Measurements from ENCODE around the gene VSTM2L. TPM values are rescaled to one million over a fixed set of nuclear protein-coding genes. Genes with fewer than 3 reads are reported as not detected.

VSTM2L gene
- total and polyA plus RNA-seq, 4 donors: 8.0 to 71.6 (median 31.4) TPM

DNA sequence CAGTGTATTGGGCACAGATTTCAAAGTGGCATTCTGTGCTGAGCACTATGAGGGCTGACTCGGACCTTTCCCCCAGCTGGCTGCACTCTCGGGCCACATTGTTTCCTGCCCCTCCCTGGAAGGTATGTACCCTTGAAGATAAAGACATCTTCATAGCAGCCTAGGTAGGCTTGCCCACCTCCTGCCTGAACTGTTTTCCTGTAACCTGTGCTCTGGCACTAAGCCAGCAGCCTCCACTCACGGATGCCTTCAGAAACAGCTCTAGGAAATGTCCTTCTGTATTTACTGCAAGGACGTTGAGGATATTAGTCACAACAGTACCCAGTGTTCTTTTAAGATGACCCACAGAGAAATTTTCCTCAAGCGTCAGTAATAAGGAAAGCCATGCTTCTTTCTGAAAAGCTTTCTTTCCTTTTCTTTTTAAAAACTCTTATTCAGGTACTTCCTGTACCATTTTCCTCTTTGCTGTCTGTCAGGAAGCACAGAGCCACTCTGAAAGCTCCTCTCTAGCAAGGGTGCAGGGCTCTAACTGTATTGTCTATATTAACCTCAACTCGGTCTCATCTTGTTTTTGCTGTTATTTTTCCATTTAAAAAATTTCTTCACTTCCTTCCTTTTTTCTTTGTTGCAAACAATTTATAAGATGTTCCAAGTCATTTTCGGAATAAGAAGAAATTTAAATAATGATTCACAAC lies 86.8 kb downstream of the VSTM2L start:
- Histone ChIP-seq H3K9ac (ENCODE audit: insufficient read depth in 1 of 2, low read length in 2 of 2) (no peak overlapping the region), H3K4me1 (ENCODE audit: control insufficient read depth in 5 of 5, insufficient read depth in 5 of 5, low read length in 5 of 5) (peaks cover 16 to 72% (median 57%) of the 10 kb centered on the region in 5 donors), H3K27me3 (ENCODE audit: control insufficient read depth in 3 of 3, insufficient read depth in 3 of 3, low read length in 2 of 3) (no peaks in the 10 kb centered on the region), H3K9me3 (ENCODE audit: control insufficient read depth in 4 of 4, insufficient read depth in 3 of 4, low read length in 3 of 4) (no peaks in the 10 kb centered on the region), H3K27ac (ENCODE audit: low read depth in 1 of 2, low read length in 1 of 2) (peak overlapping the region; percentile 56 to 89), H3K4me3 (no peak overlapping the region), H3K36me3 (ENCODE audit: control insufficient read depth in 4 of 4, insufficient read depth in 4 of 4, low read length in 4 of 4) (peaks cover 0 to 10% (median 4%) of the 10 kb centered on the region in 4 donors)
- WGBS, 2 donors: 43 to 53% methylated on average over 7 of the region's 7 CpGs
- no peak for DNase-seq
- no peak for ATAC-seq (ENCODE audit: insufficient read depth, low FRiP score)
- TF ChIP-seq, protein P1, sequence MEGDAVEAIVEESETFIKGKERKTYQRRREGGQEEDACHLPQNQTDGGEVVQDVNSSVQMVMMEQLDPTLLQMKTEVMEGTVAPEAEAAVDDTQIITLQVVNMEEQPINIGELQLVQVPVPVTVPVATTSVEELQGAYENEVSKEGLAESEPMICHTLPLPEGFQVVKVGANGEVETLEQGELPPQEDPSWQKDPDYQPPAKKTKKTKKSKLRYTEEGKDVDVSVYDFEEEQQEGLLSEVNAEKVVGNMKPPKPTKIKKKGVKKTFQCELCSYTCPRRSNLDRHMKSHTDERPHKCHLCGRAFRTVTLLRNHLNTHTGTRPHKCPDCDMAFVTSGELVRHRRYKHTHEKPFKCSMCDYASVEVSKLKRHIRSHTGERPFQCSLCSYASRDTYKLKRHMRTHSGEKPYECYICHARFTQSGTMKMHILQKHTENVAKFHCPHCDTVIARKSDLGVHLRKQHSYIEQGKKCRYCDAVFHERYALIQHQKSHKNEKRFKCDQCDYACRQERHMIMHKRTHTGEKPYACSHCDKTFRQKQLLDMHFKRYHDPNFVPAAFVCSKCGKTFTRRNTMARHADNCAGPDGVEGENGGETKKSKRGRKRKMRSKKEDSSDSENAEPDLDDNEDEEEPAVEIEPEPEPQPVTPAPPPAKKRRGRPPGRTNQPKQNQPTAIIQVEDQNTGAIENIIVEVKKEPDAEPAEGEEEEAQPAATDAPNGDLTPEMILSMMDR (IDR thresholded peaks at IDR 0.05; ENCODE audit: control extremely low read depth, extremely low read depth): no peak

DNA sequence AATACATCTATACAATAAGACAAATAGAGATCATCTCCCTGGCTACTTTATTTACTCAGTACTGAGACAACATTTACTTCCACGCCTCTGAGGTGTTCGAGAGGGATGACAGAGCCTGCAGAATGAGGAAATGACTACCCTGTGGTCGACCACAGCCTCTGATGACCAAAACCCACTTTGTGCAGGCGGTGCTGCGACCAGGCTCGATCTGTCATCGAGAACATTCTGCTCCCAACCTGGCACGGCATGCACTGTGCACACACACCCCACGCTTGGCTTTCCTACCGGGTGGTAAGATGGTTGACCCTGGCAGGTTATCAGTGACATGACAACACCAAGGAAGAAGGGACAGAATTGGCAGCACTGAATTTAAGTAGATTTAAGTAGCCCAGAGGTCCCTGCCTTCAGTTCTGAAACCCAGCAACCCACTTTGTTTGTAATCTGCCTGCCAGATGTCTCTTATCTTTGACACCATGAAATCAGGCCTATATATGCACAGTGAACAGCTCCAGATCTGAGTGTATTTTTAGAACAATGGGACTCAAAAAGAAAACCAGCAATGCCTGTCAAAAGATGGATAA lies 87.7 kb downstream of the VSTM2L start:
- peaks cover 16 to 72% (median 57%) of the 10 kb centered on the region in 5 donors for H3K4me1 ChIP-seq (ENCODE audit: control insufficient read depth in 5 of 5, insufficient read depth in 5 of 5, low read length in 5 of 5)
- TF ChIP-seq, protein P1 (IDR thresholded peaks at IDR 0.05; ENCODE audit: control extremely low read depth, extremely low read depth): no peak
- peaks cover 4 to 17% (median 9%) of the 10 kb centered on the region in 4 donors for H3K36me3 ChIP-seq (ENCODE audit: control insufficient read depth in 4 of 4, insufficient read depth in 4 of 4, low read length in 4 of 4)
- H3K4me3 ChIP-seq: no peak overlapping the region
- DNase-seq (peak; percentile 83 to 99 (median 98)), ATAC-seq (ENCODE audit: insufficient read depth, low FRiP score) (peak; percentile 47)
- no peaks in the 10 kb centered on the region for H3K27me3 ChIP-seq (ENCODE audit: control insufficient read depth in 3 of 3, insufficient read depth in 3 of 3, low read length in 2 of 3)
- 9 to 20% methylated on average over 10 of the region's 10 CpGs for WGBS, 2 donors
- H3K9me3 ChIP-seq (ENCODE audit: control insufficient read depth in 4 of 4, insufficient read depth in 3 of 4, low read length in 3 of 4): no peaks in the 10 kb centered on the region
- H3K27ac ChIP-seq (ENCODE audit: low read depth in 1 of 2, low read length in 1 of 2): peak overlapping the region; percentile 12 to 89
- no peak overlapping the region for H3K9ac ChIP-seq (ENCODE audit: insufficient read depth in 1 of 2, low read length in 2 of 2)

DNA sequence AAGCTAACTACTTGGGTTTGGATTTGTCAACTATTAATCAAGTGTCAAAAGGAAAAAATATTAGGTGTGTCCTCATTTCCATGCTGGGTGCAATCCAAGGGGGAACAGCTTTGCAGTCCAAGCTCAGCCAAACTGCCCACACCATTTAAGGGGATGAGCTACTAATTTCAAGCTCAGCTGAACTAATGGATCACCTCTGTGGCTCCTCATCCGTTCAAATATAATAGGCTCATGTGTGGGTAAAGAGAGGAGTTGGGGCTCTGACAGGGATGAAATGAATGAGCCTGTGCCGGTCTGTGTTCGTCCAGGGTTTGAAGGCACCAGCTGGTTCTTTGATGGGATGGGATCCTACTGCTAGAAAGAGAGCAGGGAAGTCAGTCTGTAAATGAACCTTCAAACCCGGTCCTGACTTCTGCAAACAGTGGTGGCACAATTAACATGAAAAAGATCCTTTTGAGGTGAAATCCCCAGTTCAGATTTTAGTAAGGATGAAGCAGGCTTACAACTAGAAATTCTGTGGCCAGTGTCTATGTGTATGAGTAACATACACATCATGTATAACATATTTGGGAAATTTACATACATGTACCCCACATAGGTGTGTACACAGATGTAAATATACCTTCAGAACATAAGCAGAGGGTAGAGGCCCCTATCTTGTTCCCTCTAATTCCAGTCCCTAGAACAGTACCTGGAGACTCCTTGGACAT lies 88.4 kb downstream of the VSTM2L start:
- 65 to 77% methylated on average over 4 of the region's 4 CpGs for WGBS, 2 donors
- Histone ChIP-seq H3K27me3 (ENCODE audit: control insufficient read depth in 3 of 3, insufficient read depth in 3 of 3, low read length in 2 of 3) (no peaks in the 10 kb centered on the region), H3K9me3 (ENCODE audit: control insufficient read depth in 4 of 4, insufficient read depth in 3 of 4, low read length in 3 of 4) (no peaks in the 10 kb centered on the region), H3K9ac (ENCODE audit: insufficient read depth in 1 of 2, low read length in 2 of 2) (no peak overlapping the region), H3K4me3 (no peak overlapping the region), H3K36me3 (ENCODE audit: control insufficient read depth in 4 of 4, insufficient read depth in 4 of 4, low read length in 4 of 4) (peaks cover 7 to 21% (median 12%) of the 10 kb centered on the region in 4 donors), H3K4me1 (ENCODE audit: control insufficient read depth in 5 of 5, insufficient read depth in 5 of 5, low read length in 5 of 5) (peaks cover 16 to 66% (median 56%) of the 10 kb centered on the region in 5 donors), H3K27ac (ENCODE audit: low read depth in 1 of 2, low read length in 1 of 2) (peak overlapping the region; percentile 58 to 89)
- peak in 1 of 3 donors; percentile 73 for DNase-seq
- TF ChIP-seq, protein P1 (IDR thresholded peaks at IDR 0.05; ENCODE audit: control extremely low read depth, extremely low read depth): no peak
- ATAC-seq (ENCODE audit: insufficient read depth, low FRiP score): no peak
